ENCODE measurements around the gene AP3D1. TPM values are rescaled to one million over a fixed set of nuclear protein-coding genes. Genes with fewer than 3 reads are reported as not detected.
"Not testable (repeated sequence)": the region's sequence is repeated elsewhere in the genome, so short reads cannot be mapped to it uniquely, and the experiment has no call there.

Gene AP3D1
- total RNA-seq, 1 donor from 2014 or later: 109 TPM

DNA sequence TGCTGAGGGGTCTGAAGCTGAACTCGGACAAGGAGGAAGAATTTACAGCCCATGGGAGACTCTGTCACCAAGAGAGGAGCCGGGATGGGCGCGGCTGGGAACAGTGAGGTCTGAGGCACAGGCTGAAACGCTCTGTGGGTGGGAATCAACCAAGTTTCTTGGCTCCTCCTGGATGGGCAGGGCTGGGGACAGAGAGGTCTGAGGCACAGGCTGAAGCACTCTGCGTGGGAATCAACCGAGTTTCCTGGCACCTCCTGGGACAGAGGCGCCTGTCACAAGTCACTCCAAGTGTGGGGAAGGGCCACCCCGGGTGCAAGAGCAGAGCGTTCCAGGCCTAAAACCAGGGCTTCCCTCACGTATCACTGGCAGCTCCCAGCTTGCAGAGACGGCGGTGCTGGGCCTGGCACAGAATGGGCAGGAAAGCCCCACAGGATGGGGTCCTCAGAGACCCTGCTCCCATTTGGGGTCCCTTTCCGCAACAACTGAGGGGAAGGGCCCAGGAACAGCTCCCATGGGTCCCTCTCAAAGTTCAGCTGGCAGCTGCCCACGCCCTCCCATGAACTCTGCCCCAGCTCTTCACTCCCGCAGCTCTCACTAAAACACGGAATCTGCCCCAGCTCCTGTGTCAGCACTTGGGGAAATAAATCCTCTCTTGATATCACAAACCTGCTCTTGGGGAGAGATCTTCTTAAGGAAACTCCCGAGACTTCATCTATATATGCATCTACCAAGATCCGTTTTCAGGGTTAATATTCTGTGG lies 18.5 kb downstream of the AP3D1 start:
- Mint-ChIP-seq H3K4me3 (no peak overlapping the region), H3K27me3 (no peaks in the 10 kb centered on the region), H3K9me3 (no peaks in the 10 kb centered on the region), H3K27ac (no peak overlapping the region), H3K36me3 (ENCODE audit: low read depth) (peaks cover 56% of the 10 kb centered on the region), H3K4me1 (no peaks in the 10 kb centered on the region)
- intact Hi-C loops (cut with micrococcal nuclease): no loop called here
- ChIA-PET CTCF (no interaction called here), POLR2A (no interaction called here)
- ATAC-seq (ENCODE audit: low read depth): no peak
- TF ChIP-seq, protein P1, sequence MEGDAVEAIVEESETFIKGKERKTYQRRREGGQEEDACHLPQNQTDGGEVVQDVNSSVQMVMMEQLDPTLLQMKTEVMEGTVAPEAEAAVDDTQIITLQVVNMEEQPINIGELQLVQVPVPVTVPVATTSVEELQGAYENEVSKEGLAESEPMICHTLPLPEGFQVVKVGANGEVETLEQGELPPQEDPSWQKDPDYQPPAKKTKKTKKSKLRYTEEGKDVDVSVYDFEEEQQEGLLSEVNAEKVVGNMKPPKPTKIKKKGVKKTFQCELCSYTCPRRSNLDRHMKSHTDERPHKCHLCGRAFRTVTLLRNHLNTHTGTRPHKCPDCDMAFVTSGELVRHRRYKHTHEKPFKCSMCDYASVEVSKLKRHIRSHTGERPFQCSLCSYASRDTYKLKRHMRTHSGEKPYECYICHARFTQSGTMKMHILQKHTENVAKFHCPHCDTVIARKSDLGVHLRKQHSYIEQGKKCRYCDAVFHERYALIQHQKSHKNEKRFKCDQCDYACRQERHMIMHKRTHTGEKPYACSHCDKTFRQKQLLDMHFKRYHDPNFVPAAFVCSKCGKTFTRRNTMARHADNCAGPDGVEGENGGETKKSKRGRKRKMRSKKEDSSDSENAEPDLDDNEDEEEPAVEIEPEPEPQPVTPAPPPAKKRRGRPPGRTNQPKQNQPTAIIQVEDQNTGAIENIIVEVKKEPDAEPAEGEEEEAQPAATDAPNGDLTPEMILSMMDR (IDR thresholded peaks at IDR 0.05): no peak
- no peak for DNase-seq

DNA sequence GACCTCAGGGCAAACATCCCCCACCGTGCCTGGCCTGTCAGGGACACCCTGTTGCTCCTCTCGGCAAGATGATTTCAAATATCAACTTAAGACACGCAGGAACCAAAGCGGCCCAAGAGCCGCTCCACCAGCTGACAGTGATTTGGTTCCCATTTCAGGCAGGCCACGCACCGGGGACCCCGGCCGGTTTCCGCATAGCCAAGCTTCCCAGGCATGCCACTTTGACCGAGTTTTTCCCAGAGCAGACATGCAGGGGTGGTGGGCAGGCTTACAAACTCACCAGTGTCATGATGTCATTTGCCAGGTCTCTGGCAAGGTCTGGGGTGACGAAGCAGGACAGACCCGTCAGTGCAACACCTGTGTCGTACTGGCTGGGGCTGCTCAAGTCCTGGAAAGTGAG lies 19.2 kb downstream of the AP3D1 start:
- Mint-ChIP-seq H3K9me3 (no peaks in the 10 kb centered on the region), H3K27me3 (no peaks in the 10 kb centered on the region), H3K4me3 (no peak overlapping the region), H3K36me3 (ENCODE audit: low read depth) (peaks cover 56% of the 10 kb centered on the region), H3K27ac (no peak overlapping the region), H3K4me1 (no peaks in the 10 kb centered on the region)
- TF ChIP-seq, protein P1 (IDR thresholded peaks at IDR 0.05): no peak
- DNase-seq (no peak), ATAC-seq (ENCODE audit: low read depth) (no peak)
- ChIA-PET POLR2A (interaction anchor here (0.6 kb wide), 1 partner anchor 43 kb away, joined by 3 read pairs; no protein-coding TSS in a partner anchor), CTCF (no interaction called here)
- intact Hi-C loops (cut with micrococcal nuclease): no loop called here

DNA sequence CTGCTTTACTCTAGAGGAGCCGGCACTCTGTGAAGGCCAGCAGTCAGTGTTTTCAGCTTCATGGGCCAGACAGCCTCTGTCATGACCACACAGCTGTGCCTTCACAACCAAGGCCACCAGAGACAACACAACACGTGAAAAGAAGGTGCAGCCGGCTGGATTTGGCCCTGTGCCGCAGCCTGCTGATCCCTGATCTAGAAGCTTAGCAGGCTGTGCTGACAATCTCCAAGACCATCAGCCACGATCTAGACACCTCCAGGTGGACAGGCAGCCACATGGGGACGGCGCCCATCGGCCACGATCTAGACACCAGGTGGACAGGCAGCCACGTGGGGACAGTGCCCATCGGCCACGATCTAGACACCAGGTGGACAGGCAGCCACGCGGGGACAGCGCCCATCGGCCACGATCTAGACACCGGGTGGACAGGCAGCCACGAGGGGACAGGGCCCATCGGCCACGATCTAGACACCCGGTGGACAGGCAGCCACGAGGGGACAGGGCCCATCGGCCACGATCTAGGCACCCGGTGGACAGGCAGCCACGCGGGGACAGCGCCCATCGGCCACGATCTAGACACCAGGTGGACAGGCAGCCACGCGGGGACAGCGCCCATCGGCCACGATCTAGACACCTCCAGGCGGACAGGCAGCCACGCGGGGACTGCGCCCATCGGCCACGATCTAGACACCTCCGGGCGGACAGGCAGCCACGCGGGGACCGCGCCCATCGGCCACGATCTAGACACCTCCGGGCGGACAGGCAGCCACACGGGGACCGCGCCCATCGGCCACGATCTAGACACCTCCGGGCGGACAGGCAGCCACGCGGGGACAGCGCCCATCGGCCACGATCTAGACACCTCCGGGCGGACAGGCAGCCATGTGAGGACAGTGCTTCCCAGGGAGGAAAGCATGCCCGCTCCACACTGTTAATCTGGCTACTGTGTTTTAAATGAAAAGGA lies 20.1 kb downstream of the AP3D1 start:
- H3K27ac Mint-ChIP-seq; ATAC-seq (ENCODE audit: low read depth); DNase-seq; H3K4me3 Mint-ChIP-seq; intact Hi-C loops (cut with micrococcal nuclease); H3K9me3 Mint-ChIP-seq; CTCF ChIA-PET; H3K4me1 Mint-ChIP-seq; H3K27me3 Mint-ChIP-seq: not testable (repeated sequence)
- POLR2A ChIA-PET: interaction anchor here (0.6 kb wide), 1 partner anchor 42 kb away, joined by 3 read pairs; no protein-coding TSS in a partner anchor
- peaks cover 58% of the 10 kb centered on the region for H3K36me3 Mint-ChIP-seq (ENCODE audit: low read depth)

DNA sequence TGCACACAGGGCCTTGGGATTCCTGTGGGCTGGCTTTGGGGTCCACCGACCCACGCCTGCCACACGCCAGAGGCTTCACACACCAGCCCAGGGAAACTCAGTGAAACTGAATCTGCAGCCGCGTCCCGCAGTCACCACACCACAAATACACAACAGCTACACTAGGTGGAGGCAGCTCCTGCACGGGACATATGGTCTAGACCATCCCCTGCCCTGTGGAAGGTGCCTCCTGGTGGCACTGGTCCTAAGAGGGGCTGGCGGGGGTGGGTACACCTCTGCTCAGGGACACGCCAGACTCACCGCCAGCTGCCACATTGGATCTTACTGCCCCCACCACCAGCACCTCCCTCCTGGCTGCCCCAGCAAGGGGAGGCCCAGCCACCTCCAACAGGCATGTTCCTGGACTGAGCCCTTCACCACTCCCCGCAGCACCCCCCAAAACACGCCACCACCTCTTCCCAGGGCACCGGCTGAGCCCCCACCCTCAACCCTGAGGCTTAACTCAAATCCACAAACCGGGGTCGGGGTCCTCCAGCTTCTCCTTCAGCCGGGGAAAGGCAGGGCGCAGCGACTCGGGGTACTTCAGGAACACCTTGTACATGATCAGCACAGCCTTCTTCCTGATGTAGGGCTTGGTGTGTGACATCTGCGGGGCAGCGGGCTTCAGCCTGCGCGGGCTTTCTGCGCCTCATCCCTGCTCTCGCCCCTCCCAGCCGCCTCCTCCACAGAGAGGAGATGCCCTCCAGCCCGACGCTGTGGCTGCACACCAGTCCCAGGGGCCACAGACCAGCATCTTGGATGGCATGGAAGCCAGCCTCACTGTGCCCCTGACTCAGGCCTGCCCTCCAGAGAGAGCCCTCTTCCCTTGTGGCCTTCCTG lies 21.2 kb downstream of the AP3D1 start:
- peaks cover 57% of the 10 kb centered on the region for H3K36me3 Mint-ChIP-seq (ENCODE audit: low read depth)
- TF ChIP-seq, protein P1 (IDR thresholded peaks at IDR 0.05): no peak
- no peaks in the 10 kb centered on the region for H3K9me3 Mint-ChIP-seq
- H3K27ac Mint-ChIP-seq: no peak overlapping the region
- intact Hi-C loops (cut with micrococcal nuclease): no loop called here
- DNase-seq (no peak), ATAC-seq (ENCODE audit: low read depth) (no peak)
- H3K4me3 Mint-ChIP-seq: no peak overlapping the region
- ChIA-PET POLR2A (interaction anchor here (0.5 to 1.2 kb wide), 2 partner anchors 36 to 59 kb away, joined by 3 to 4 read pairs; no protein-coding TSS in a partner anchor), CTCF (no interaction called here)
- H3K27me3 Mint-ChIP-seq: no peaks in the 10 kb centered on the region
- no peaks in the 10 kb centered on the region for H3K4me1 Mint-ChIP-seq

DNA sequence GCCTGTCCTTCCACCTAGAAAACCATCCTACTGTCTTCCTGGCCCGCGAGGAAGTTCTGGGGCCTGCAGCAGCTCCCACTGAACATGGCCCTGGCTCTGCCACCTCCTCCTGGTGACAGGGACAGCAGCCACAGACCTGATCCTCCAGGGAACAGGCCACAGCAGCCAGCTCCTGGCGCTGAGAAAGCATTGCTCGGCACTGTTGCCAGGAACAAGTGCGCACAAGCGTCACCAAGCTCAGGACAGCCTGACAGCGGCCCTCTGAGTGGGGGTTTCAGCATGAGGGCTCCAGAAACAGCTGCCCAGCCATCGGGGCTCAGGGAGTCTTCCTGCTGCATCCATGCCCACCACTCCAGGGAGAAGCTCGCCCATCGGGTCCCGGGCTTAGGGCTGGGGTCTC lies 21.9 kb downstream of the AP3D1 start:
- CTCF ChIA-PET: no interaction called here
- Mint-ChIP-seq H3K36me3 (ENCODE audit: low read depth) (peaks cover 62% of the 10 kb centered on the region), H3K9me3 (no peaks in the 10 kb centered on the region), H3K4me1 (no peaks in the 10 kb centered on the region), H3K27ac (no peak overlapping the region), H3K4me3 (no peak overlapping the region), H3K27me3 (no peaks in the 10 kb centered on the region)
- intact Hi-C loops (cut with micrococcal nuclease): no loop called here
- POLR2A ChIA-PET: interaction anchor here (0.5 to 1.2 kb wide), 2 partner anchors 35 to 59 kb away, joined by 3 to 4 read pairs; no protein-coding TSS in a partner anchor
- TF ChIP-seq, protein P1 (IDR thresholded peaks at IDR 0.05): no peak
- ATAC-seq (ENCODE audit: low read depth) (no peak), DNase-seq (no peak)
